HG03558 (cell line): ENCODE measurements around the gene KRTAP10-10.
"Not testable (repeated sequence)": the region's sequence is repeated elsewhere in the genome, so short reads cannot be mapped to it uniquely, and the experiment has no call there.

Source experiments
- ATAC-seq: cut with Tn5 transposase; IDR thresholded peaks from one replicate; pipeline ENCODE4 v1.9.1; 2021; ENCODE audit warnings: moderate number of reproducible peaks; ENCODE audit not compliant: unreplicated experiment; ENCODE audit errors: extremely low read depth

The KRTAP10-10 gene

DNA sequence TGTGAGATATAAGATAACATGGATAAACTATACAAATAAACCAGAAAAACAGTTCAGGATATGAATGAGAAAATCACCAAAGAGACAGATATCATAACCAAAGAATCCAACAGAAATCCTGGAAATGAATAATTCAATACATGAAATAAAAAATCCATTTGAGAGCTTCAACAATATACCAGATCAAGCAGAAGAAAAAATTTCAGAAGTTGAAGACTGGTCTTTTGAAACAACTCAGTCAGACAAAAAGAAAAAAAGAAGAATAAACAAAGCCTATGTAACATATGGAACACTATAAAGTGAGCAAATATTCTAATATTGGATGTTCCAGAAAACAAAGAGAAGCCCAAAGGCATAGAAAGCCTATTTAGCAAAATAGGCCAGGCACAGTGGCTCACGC is 34.8 kb downstream of the KRTAP10-10 start:
- no peak for ATAC-seq

- ATAC-seq = no peak
These were observed 40.7 kb downstream of the KRTAP10-10 start for GRCh38 chr21:44677881-44678280.

DNA sequence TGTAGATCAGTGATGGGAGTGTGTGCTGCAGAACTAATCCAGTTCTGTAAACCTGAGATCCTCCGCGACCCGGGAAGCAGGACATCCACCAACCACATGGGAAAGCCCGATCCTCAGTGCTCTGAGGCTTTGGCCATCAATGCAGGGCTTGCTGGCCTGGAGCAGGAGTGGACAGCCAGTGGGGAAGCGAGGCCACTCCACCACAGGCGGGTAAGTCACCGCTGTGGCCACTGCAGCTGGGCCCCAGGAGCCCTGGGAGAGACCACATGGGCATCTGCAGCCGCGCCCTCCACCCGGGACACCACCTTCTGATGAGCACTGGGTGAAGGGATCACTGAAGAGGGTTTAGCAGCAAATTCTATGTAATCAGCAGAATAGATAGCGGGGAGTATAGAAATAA is 44.0 kb downstream of the KRTAP10-10 start:
- ATAC-seq = no peak

- ATAC-seq = no peak
These were observed 44.9 kb downstream of the KRTAP10-10 start, which contains the start of gene KRTAP12-1 for GRCh38 chr21:44681861-44682579. KRTAP12-1 (minus strand) TSS chr21:44682163; CDS start chr21:44682123, 40 bp downstream.

- no peak for ATAC-seq
These were observed 45.5 kb downstream of the KRTAP10-10 start for GRCh38 chr21:44682580-44683151.

- ATAC-seq = no peak
These were observed 46.9 kb downstream of the KRTAP10-10 start for GRCh38 chr21:44684077-44684476.

GRCh38 chr21:44684483-44684882 is 47.3 kb downstream of the KRTAP10-10 start:
- ATAC-seq = no peak

DNA sequence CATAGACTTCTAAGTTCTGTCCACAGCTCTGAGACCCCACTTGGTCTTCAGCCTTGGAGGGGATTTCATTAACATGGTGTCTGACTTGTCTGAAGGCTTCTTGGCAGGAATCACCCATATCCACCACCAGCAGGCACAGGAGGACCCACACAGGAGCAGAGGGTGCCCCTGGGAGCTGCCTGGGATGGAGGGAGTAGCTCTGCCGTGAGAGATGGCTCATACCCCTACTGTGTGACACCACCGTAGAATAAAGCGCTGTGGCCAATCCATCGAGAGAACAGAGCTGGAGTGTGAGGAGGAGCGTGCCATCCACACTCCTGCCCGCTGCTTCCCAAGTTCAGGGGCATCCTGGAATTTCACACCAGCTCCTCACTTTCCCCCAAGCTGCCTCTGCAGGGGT is 47.9 kb downstream of the KRTAP10-10 start:
- not testable (repeated sequence) for ATAC-seq

DNA sequence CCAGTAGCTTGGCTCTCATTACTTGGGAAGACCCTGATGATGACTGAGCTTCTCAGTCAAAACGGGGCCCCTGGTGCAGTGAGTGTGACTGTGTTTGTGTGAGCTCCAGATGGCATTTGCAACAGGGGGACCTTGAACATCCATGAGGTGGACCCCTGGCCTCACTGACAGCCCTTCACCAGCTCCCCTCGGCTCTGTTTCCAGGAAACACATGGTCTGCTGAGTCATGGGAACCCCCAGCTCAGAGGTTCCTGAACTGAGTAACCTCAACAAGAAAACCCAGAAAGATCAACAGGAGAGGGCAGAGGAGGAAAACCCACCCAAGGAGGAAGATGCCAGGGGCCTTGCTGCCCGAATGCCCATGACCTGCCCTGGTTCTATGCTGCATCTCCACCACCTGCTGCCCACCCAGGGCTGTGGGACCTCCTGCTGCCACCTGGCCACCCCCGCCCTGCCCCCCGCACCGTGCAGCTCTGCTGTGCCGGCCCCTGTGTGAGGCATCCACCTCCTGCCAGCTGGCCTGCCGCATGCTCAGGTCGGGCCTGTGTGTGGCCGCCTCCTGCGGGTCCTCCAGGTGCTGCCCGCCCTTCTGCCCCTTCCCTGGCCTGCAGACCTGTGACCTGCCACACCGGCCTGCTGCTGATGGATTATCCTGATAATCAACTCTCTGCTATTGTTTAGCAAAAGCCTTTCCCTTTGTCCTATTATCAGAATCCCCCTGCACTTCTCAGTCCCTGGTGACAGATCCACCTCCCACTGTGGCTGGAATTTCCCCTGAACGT is 49.0 kb downstream of the KRTAP10-10 start:
- ATAC-seq = no peak

- ATAC-seq = no peak
These were observed 49.8 kb downstream of the KRTAP10-10 start for GRCh38 chr21:44686843-44687561.

GRCh38 chr21:44687671-44688070 is 50.5 kb downstream of the KRTAP10-10 start:
- ATAC-seq = no peak
